Sciatic nerve (tissue), 2 donors: ENCODE results near the gene ENDOD1. TPM values are rescaled to one million over a fixed set of nuclear protein-coding genes. Genes with fewer than 3 reads are reported as not detected.

ENCODE experiments used
- ATAC-seq: fragments of 200-7000 bp; cut with Tn5 transposase; one replicate; pipeline ENCODE4 v1.9.1; 2020; ENCODE audit warnings: mild to moderate bottlenecking, moderate library complexity
- DNase-seq: peaks from one replicate; pipeline ENCODE4 v3.0.0-alpha.2; 2020; ENCODE audit warnings: low spot score
- intact Hi-C: fragments of 100-400 bp; cut with DNase I; formaldehyde crosslinking; loops from one replicate; pipeline ENCODE4 v1.14.2; 2022
- total RNA-seq: library from RNA; stranded (reverse); fragmentation: NEBNext Ultra II Directional; extraction: Animal tissue kit (Norgen Biotek cat#: 25700); gene quantifications from one replicate; pipeline ENCODE4 v1.2.1, GENCODE V29; 2021
- donor health status: DM: no; HTN: no; CAD: no.
- donor health status: DM: no; HTN: no; CAD: no.

The ENDOD1 gene
- total RNA-seq, 1 donor from 2014 or later, result 104 TPM

- ATAC-seq, result no peak
- intact Hi-C loops, result loop anchor here (5.0 kb wide), 1 partner anchor 549 kb away; no protein-coding TSS in a partner anchor
- DNase-seq, result no peak
Measured at GRCh38 chr11:95152876-95153856, 63.5 kb downstream of the ENDOD1 start.

GRCh38 chr11:95153857-95154246 lies 64.2 kb downstream of the ENDOD1 start:
- intact Hi-C loops, result loop anchor here (5.0 kb wide), 1 partner anchor 548 kb away; no protein-coding TSS in a partner anchor
- no peak for ATAC-seq
- DNase-seq, result no peak

- intact Hi-C loops, result loop anchor here (5.0 kb wide), 1 partner anchor 548 kb away; no protein-coding TSS in a partner anchor
Measured at GRCh38 chr11:95154514-95154913, 64.9 kb downstream of the ENDOD1 start.

GRCh38 chr11:95155385-95155784 lies 65.7 kb downstream of the ENDOD1 start:
- DNase-seq (no peak), ATAC-seq (no peak)
- intact Hi-C loops, result loop anchor here (5.0 kb wide), 1 partner anchor 77 kb away; the partner anchor contains the start of gene SESN3

More at GRCh38 chr11:95154514-95154913, 64.9 kb downstream of the ENDOD1 start:
- peak; percentile 67 for DNase-seq
- no peak for ATAC-seq

- ATAC-seq (no peak), DNase-seq (no peak)
- intact Hi-C loops, result loop anchor here (5.0 kb wide), 1 partner anchor 76 kb away; the partner anchor contains the start of gene SESN3
Measured at GRCh38 chr11:95156133-95156721, 66.6 kb downstream of the ENDOD1 start.

- peak; percentile 65 for DNase-seq
- intact Hi-C loops, result loop anchor here (5.0 kb wide), 1 partner anchor 75 kb away; the partner anchor contains the start of gene SESN3
- ATAC-seq, result peak; percentile 83
Measured at GRCh38 chr11:95156916-95157541, 67.4 kb downstream of the ENDOD1 start.

- no peak for DNase-seq
- no peak for ATAC-seq
- intact Hi-C loops, result loop anchor here (5.0 kb wide), 1 partner anchor 74 kb away; the partner anchor contains the start of gene SESN3
Measured at GRCh38 chr11:95157824-95158223, 68.2 kb downstream of the ENDOD1 start.

- no peak for DNase-seq
- intact Hi-C loops, result no loop called here
- ATAC-seq, result no peak
Measured at GRCh38 chr11:95161248-95161647, 71.6 kb downstream of the ENDOD1 start.

GRCh38 chr11:95163106-95163505 lies 73.5 kb downstream of the ENDOD1 start:
- DNase-seq (no peak), ATAC-seq (no peak)
- intact Hi-C loops, result no loop called here

- DNase-seq (no peak), ATAC-seq (no peak)
- intact Hi-C loops, result no loop called here
Measured at GRCh38 chr11:95165638-95166037, 76.0 kb downstream of the ENDOD1 start.

GRCh38 chr11:95166781-95167180 lies 77.1 kb downstream of the ENDOD1 start:
- DNase-seq (no peak), ATAC-seq (no peak)
- intact Hi-C loops, result no loop called here

GRCh38 chr11:95170294-95170693 lies 80.6 kb downstream of the ENDOD1 start:
- ATAC-seq, result no peak
- DNase-seq, result no peak
- intact Hi-C loops, result no loop called here

GRCh38 chr11:95175818-95176380 lies 86.3 kb downstream of the ENDOD1 start:
- intact Hi-C loops, result no loop called here
- ATAC-seq (no peak), DNase-seq (no peak)

Other genes starting within 250 kb of the ENDOD1 start
- gene CWC15, start 116.3 kb upstream of the ENDOD1 start, total RNA-seq, result 78.8 TPM
- 0.80 TPM for gene KDM4D, start 116.1 kb upstream of the ENDOD1 start, total RNA-seq
- gene KDM4E, start 64.6 kb upstream of the ENDOD1 start, total RNA-seq, result not detected
- not detected for gene KDM4F, start 40.4 kb upstream of the ENDOD1 start, total RNA-seq
- 65.0 TPM for gene SRSF8, start 22.9 kb upstream of the ENDOD1 start, total RNA-seq
- gene SESN3, start 141.4 kb downstream of the ENDOD1 start, total RNA-seq, result 205 TPM